GM21423 (cell line): Measurements from ENCODE around the gene DCT.
"Not testable (repeated sequence)": the region's sequence is repeated elsewhere in the genome, so short reads cannot be mapped to it uniquely, and the experiment has no call there.

Source experiments
- ATAC-seq: cut with Tn5 transposase; IDR thresholded peaks from one replicate; pipeline ENCODE4 v1.9.1; 2021; ENCODE audit warnings: mild to moderate bottlenecking, moderate library complexity; ENCODE audit not compliant: unreplicated experiment

The DCT gene

DNA sequence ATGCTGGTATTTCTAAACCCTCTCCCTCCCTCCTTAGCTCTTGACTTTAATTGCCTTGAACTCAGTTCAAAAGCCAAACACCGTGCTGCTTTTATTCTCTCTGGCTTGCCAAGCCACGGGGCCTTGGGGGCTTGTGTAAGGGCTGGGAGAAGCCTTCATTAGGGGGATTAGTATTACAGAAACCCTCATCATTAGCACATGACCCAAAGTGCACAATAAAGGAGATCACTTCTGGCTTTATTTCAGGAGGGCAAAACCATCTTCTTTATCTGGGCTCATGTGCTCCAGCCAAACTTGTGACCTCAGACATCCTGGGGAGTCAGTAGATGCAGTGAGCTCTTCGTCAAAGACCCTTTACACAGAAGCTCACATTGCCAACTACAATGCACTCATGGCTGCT, at the start of gene DCT:
Gene DCT (minus strand): TSS at position 67 of the 400 bp plus-strand sequence. CDS start 427 bp downstream, outside the sequence.
- no peak for ATAC-seq

DNA sequence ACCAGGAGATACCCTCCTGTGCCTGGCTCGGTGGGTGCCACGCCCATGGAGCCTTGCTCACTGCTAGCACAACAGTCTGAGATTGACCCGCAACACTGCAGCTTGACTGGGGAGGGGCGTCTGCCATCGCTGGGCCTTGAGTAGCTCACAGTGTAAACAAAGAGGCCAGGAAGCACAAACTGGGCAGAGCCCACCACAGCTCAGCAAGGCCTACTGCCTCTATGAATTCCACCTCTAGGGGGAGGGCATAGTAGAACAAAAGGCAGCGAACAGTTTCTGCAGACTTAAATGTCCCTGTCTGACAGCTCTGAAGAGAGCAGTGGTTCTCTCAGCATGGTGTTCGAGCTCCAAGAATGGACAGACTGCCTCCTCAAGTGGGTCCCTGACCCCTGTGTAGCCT, 47.5 kb upstream of the DCT start:
- not testable (repeated sequence) for ATAC-seq

DNA sequence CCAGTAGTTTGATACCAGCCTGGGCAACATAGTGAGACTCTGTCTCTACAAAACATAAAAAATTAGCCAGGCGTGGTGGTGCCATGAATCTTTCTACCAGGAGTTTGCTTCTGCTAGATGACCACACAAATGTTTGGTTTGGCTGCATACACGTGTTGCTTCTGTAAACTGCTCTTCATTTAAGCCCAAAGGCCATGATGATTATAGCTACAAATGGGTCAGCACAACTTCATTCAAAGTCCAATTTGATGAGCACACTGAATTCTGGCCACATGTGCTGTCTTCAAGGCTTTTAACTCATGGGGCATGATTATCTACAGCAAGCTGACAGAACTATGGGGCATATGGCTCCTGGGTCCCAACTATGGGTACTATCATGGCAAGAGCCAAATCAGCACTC, 46.3 kb upstream of the DCT start:
- ATAC-seq: no peak

DNA sequence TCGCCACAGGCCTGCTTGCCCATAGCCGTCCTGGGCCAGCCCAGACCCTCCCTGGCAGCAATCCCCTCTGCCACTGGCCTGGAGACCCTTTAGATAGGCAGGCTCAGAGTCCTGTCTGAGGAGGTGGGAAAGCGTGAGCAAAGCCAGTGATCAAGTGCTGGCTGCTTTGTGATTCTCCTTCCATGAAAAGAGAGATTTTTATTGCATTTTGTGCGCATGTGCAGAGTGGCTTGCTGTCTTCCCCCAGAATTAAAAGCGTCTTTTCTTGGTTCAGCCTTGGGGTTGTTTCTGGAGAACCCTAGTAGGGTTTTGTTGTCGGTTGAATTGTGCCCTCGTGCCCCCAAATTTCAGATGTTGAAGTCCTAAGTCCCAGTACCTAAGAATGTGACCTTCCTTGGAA, 44.9 kb upstream of the DCT start:
- ATAC-seq: no peak

DNA sequence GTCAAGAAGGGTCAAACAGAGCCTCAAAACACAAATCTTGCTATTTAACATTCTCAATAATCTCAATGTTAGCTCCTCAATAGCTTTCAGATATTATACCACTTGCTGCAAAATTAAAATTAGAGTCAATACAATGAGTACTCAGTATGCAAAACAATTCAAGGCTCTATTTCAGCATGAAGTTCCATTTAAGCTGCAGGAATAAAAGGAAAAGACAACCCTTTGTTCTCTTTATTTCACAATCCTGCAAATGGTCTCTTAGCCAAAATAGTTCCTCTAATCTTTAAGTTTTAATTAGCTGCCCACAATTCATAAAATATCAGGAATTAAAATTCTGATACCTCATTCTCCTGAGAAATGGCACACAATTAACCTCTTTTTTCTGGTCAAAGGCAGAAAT, 40.5 kb upstream of the DCT start:
- ATAC-seq: no peak

DNA sequence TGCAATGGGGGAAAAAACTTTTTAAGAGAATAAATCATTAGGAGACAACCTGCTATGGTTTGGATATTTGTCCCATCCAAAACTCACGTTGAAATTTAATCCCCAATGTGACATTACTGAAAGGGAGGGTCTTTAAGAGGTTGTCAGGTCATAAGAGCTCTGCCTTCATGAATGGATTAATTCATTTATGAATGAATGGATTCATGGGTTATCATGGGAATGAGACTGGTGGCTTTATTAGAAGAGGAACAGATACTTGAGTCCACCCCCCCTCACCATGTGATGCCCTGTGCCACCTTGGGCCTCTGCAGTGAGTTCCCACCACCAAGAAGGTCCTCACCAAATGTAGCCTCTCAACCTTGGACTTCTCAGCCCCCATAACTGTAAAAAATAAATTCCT, 37.0 kb upstream of the DCT start:
- ATAC-seq: no peak

DNA sequence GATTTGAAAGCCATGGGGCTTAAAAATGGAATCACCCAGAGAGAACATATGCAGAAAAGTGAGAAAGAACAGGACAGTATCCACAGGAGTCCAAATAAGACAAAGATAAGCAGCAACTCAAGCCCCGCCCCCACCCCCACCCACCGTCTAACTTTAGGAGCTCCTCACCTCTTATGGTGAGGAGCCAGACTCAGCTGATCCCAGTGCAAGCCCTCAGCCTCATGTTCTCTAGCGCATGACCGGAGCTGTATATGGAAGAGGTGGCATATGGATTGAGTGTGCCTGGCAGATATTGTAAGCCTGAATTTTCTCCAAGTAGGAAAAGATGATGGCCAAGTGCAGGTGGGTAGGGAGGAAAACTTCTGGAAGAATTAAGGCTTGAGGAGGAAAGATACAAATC, 36.4 kb upstream of the DCT start:
- ATAC-seq: no peak

DNA sequence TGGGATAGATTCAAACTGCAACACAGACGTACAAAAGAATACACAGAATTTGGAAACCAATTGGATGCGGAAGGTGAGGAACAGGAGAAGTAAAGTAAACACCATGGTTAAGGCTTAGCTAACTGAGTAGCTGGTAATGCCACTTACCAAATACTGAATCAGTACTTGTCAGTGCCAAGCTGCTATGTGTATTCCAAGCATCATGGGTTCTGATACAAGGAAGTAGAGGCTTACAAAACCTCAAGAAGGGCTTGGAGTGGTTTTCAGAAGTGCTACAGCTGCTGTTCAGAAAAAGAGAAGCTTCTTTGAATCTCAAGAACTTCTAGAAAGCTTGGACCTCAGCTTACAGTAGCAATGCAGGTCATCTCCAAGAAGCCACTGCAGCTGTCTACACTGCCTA, 35.9 kb upstream of the DCT start:
- ATAC-seq: no peak

DNA sequence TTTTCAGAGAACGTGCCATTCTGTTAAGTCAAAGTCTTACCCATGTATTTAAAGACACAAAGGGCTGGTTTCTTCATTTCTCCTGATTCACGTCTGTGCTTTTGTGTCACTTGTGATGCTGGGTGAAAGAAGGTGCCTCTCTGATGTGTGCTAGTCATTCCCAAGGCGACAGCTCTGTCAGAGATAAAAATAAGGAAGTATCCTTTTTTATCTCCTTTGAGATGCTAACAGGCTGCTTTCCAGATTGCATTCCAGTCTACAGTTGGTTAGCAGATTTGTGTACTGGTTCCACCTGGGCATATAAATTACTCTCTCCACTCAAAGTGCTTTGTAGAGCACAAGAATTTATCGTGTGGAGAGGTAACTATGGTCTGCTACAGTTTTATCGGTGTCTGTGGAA, 33.5 kb upstream of the DCT start:
- ATAC-seq: no peak

DNA sequence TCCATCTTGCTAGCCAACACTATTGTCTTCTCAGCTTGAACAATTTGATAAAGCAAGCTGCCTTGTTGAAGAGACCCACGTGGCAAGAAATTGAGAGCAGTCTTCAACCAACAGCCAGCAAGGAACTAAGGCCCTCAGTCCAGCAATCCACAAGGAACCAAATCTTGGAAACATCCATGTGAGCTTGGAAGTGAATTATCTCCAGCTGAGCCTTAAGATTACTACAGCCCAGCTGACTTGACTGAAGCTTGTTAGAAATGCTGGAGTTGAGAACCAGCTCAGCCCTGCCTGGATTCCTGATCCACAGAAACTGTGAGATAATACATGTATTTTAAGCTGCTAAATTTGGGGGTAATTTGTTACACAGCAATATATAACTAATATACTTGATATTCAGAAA, 26.2 kb upstream of the DCT start:
- no peak for ATAC-seq

DNA sequence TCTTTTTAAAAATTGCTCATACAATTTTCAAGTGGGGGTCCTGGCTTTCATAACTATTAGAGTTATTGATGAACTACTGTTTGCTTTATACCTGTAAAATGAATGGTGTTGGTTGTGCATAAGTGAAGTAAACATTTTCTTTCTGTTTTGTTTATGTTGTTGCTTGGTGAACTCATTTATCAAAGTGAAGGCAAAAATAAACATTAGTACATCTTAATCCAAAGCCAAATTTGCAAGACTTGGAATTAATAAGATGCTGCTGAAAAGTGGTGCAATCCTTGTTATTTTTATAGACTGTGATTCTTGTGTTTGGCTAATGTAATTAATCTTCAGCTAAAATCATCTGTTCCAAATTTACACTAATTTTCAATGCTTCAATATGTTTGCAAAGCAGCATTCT, 24.4 kb upstream of the DCT start:
- no peak for ATAC-seq

DNA sequence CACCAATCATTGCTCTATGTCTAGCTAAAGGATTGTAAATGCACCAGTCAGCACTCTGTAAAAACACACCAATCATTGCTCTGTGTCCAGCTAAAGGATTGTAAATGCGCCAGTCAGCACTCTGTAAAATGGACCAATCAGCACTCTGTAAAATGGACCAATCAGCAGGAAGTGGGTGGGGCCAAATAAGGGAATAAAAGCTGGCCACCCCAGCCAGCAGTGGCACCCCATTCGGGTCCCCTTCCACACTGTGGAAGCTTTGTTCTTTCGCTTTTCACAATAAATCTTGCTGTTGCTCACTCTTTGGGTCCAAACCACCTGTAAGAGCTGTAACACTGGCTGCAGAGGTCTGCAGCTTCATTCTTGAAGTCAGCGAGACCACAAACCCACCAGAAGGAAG, 19.3 kb upstream of the DCT start:
- not testable (repeated sequence) for ATAC-seq

DNA sequence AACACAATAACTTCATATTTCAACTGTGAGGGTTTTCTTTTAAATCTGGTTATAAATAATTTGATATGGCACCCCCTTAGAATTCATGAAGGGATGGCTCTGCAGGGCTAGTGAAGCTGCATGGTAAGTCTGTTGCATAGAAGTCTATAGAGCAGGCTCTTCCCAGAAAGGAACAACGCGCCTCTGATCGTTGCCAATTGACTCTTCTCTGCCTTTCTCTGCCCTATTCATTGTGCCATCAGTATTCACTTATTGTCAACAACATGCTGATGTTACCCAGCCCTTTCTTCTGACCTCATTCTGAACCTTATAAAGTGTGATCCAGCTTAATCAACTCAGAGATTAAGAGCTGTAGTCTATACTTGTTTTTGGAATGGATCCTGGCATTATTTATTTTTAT, 16.3 kb upstream of the DCT start:
- no peak for ATAC-seq

DNA sequence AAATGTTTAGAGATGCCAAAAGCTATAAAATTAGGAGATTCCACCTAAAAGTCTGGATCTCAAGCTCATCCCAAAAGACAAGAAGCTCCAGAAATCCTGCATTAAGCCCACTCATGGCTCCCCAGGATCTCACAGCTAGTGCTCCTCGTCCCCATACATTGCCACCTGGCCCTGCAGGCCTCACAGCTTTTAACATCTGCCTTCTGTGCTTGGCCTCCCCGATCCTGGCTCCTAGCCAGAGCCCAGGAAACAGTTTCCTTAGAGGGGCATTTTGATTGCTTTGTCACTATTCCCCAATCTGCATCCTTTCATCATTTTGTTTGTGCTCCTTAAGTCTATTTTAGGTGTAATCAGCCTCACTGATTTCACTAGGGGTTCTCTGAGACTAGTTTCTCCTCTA, 14.5 kb upstream of the DCT start:
- no peak for ATAC-seq

DNA sequence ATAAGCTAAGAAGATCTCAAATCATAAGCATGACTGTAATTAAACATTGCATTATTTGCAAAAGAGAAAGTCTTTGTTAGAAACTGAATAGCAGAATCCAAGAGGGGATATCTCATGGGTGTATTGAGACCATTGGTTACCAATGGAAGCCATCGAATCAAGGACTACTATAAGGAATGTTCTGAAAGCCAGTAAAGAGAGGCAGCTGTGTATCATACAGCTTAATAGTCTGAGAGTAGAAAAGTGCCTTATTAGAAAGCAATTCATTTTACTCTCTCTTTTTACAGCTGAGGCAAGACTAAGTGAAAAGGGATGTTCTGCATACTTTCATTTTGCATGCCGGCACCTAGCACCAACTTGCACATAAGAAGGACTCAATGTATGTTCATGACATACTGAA, 7.6 kb upstream of the DCT start:
- ATAC-seq: no peak

DNA sequence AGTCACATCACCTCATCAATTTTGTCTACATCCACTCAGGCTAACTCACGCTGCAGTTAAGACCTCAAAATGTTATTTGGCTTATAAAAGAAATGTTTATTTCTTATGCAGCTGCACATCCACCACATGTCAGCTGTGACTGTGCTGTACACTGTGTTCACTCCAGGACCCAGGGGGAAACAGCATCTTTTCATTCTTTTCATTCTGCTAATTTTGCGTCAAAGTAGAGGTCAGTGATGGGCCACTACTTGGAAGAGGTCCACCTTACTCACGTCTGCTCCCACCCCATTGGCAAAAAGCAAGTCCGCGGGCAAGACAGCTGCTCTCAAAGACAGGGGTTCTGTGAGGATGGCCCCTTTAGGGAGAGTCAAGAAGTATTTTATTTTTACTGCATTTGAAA, 4.5 kb upstream of the DCT start:
- no peak for ATAC-seq

DNA sequence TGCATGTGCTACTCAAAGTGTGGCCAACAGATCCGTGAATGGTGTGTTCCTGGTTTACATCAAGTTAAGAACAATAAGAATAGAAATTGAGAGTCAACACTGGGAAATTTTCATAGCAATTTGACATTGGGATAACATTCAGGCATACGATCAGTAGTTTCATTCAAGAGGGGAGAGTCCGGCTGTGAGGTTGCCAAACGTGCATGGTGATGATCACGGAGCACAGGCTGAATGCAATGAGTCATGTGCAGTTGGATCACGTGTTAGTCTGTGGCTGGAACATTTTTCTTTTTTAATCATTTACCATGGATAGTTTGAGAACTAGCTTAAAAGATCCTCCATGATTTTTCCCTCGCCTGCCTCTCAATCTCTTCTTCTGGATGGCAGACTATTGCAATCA, 2.5 kb upstream of the DCT start:
- ATAC-seq: no peak

DNA sequence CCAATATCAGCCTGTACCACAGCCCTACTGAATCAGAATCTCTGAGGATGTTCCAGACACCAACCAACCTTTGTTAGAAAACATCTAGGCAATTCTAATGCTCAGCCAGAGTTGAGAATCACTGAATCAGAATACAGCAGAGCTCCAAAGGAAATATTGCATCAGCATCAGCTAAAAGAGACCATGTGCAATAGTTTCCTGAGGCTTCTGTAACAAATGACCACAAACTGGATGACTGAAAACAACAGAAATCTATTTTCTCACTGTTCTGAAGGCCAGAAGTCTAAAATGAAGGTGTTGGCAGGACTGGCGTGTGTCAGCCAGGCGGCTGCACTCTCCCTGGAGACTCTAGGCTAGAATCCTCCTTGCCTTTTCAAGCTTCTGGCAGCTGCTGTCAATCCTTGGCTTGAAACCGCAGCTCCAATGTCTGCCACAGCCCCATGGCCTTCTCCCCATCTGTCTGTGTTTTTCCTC, 1.2 kb upstream of the DCT start:
- no peak for ATAC-seq

DNA sequence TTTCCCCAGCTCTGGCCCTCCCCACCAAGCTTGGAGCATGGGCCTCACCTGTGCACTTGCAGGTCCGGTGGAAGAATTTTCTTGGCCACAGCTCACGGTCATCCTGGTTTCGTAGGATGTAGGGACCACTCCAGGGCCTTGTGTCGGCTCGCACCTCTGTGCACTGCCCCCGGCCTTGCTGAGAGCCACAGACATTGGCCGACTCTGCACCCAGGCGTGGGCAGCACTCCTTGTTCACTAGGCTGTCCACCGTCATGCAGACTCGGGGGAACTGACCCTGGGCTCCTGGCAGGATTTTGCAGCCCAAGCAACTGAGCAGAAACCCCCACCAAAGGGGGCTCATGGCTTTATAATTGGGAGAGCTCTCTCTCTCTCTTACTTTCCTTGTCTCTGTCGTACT, 569 bp downstream of the DCT start:
- no peak for ATAC-seq

DNA sequence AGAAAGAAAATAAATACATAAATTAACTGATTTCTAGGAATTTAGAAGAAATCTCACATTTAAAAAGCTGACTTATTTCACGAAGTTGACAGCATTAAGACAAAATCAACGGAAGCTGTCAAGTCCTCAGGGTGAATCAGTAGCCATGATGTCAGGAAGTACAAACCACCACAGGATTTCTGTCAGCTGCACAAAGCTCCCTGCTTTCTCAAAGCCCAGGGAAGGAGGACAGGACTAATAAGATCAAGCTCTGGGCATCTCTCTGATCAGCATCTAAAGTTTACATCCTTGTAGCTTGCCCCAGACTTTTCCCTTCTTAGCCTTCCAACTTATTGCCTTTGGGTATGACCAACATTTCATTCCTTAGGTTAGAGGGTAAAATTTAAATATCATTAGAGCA, 9.4 kb downstream of the DCT start:
- ATAC-seq: no peak

DNA sequence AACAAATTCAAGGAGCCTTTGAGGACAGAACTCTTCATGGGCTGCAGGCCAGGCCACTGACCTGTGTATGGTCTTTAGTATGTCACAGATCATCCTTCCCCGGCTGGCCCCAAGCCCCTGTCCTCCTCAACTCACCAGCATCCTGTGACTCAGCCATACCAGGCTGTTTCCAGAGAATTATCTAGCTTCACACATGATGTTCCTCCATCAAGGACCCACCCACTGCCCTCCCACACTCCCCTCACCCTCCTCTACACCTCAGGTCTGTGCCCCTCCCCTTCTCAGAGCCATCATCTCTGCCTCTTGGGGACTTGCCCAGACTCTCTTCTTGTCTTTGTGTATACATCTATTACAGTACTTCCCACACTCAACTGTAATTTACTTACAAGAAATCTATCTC, 14.7 kb downstream of the DCT start:
- no peak for ATAC-seq

DNA sequence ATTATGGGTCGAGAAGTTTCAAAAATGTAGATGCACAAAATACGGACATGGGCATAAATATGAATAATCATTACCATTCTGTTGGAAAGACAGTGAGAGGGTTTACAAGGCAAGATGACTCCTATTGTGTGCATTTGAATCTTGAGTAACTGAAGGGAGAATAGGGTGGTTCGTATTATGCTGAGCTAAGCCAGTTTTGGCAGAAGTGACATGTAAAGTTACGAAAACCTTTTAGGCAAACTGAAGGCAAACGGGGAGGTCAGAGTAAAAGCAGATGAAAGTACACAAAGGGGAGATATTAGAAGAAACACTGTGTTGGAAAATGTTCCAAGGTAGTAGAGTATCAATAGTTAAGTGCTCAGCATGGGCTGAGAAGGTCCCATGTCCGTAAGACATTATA, 16.8 kb downstream of the DCT start:
- no peak for ATAC-seq

DNA sequence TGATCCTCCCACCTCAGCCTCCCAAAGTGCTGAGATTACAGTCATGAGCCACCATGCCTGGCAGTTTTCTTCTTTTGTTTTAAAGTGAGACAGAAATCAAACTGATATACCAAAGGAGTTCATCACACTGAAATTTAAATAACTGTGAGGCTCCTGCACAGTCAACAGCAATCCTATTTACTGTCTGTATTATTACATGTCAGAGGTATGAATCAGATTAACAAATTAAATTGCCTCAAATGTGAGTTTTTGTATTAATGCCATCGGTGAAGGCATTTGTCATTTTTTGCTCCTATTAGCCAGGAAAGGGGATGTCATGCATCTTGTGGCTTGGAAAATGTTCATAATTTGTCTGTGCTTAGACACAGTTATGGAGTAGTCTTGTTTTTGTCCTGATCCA, 20.4 kb downstream of the DCT start:
- no peak for ATAC-seq

DNA sequence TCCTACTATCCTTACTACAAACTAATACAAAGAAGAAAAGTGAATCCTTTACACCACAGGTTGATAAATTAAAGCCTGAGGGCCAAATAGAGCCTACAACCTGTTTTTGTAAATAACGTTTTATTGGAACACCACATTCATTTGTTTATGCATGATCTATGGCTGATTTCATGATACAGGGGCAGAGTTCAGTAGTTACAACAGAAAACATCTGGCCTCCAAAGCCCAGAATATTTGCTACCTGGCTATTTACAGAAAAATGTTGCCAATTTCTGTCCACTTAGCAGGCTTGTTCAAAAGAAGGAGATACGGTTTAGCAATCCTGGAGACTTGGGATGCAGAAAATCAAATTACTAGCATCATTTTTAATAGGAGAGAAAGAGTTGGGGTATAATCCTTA, 24.1 kb downstream of the DCT start:
- no peak for ATAC-seq
